IMR-90 (cell line): ENCODE data around the gene EIF5A2. TPM values are rescaled to one million over a fixed set of nuclear protein-coding genes. Genes with fewer than 3 reads are reported as not detected.

Experiments used
- ATAC-seq: fragments of 200-7000 bp; cut with Tn5 transposase; 2 replicates; pipeline ENCODE4 v1.9.1; 2020; ENCODE audit warnings: low read depth, mild to moderate bottlenecking, moderate library complexity
- BruUV-seq: library from RNA; stranded (reverse); fragments of 400-500 nt; replicated peaks from 2 replicates; lab custom pipeline; 2021; lab: Mats Ljungman, UMichigan
- CTCF ChIA-PET: fragments of 300-600 bp; formaldehyde crosslinking; extraction: SDS; loops from one replicate; lab custom pipeline; 2021; ENCODE audit warnings: antibody characterized with exemption; lab: Yijun Ruan, JAX
- POLR2A ChIA-PET: fragments of 300-600 bp; sonication (Branson Sonifier 250); formaldehyde crosslinking; loops from one replicate; lab custom pipeline; 2022; ENCODE audit warnings: antibody characterized with exemption; ENCODE audit not compliant: unreplicated experiment; lab: Charles Lee
- DNase-seq: peaks from one replicate; pipeline ENCODE4 v3.0.0; 2013
- H2AFZ ChIP-seq: replicated peaks from 2 replicates; pipeline ENCODE3; 2013; ENCODE audit warnings: low read length, mild to moderate bottlenecking; ENCODE audit not compliant: poor library complexity
- H2AK5ac ChIP-seq: 2 replicates; pipeline ENCODE4 v1.6.1; 2013; ENCODE audit warnings: low read depth, low read length, inconsistent platforms
- H2AK9ac ChIP-seq: replicated peaks from 2 replicates; pipeline ENCODE3; 2013; ENCODE audit warnings: mild to moderate bottlenecking, low read depth, low read length, moderate library complexity; ENCODE audit not compliant: poor library complexity
- H2BK120ac ChIP-seq: 2 replicates; pipeline ENCODE4 v1.6.1; 2013; ENCODE audit warnings: low read depth, low read length, inconsistent platforms
- H2BK15ac ChIP-seq: 3 replicates; pipeline ENCODE4 v1.6.1; 2013; ENCODE audit warnings: low read depth, low read length, inconsistent platforms
- H2BK20ac ChIP-seq: 2 replicates; pipeline ENCODE4 v1.6.1; 2013; ENCODE audit warnings: low read depth, mild to moderate bottlenecking, inconsistent platforms, low read length, moderate library complexity
- H2BK5ac ChIP-seq: 2 replicates; pipeline ENCODE4 v1.6.1; 2013; ENCODE audit warnings: mild to moderate bottlenecking, low read depth, low read length, inconsistent platforms; ENCODE audit not compliant: poor library complexity, severe bottlenecking
- H3K14ac ChIP-seq: replicated peaks from 2 replicates; pipeline ENCODE4 v1.6.1; 2013; ENCODE audit warnings: low read depth, low read length, inconsistent platforms
- H3K18ac ChIP-seq: 2 replicates; pipeline ENCODE4 v1.6.1; 2013; ENCODE audit warnings: low read depth, low read length, control low read depth
- H3K23ac ChIP-seq: 2 replicates; pipeline ENCODE4 v1.6.1; 2013; ENCODE audit warnings: low read depth, low read length, inconsistent platforms
- H3K27ac ChIP-seq: 2 replicates; pipeline ENCODE4 v1.5.1; 2013; ENCODE audit warnings: mild to moderate bottlenecking, control low read depth, low read length; ENCODE audit not compliant: insufficient read depth
- H3K27me3 ChIP-seq: 2 replicates; pipeline ENCODE4 v1.6.1; 2013; ENCODE audit warnings: low read length; ENCODE audit not compliant: control insufficient read depth, insufficient read depth
- H3K36me3 ChIP-seq: 2 replicates; pipeline ENCODE4 v1.6.1; 2013; ENCODE audit warnings: low read length, mixed read lengths; ENCODE audit not compliant: control insufficient read depth, insufficient read depth
- H3K4ac ChIP-seq: 2 replicates; pipeline ENCODE4 v1.6.1; 2013; ENCODE audit warnings: low read depth, low read length, inconsistent platforms
- H3K4me1 ChIP-seq: 2 replicates; pipeline ENCODE4 v1.6.1; 2013; ENCODE audit warnings: low read length, mixed read lengths; ENCODE audit not compliant: control insufficient read depth, insufficient read depth
- H3K4me2 ChIP-seq: 2 replicates; pipeline ENCODE4 v1.6.1; 2013; ENCODE audit warnings: low read depth, mild to moderate bottlenecking, control low read depth, low read length, moderate library complexity
- H3K4me3 ChIP-seq: 2 replicates; pipeline ENCODE4 v1.5.1; 2013; ENCODE audit warnings: low read depth, mild to moderate bottlenecking, control low read depth, low read length, moderate library complexity; ENCODE audit not compliant: insufficient read depth
- H3K56ac ChIP-seq: 2 replicates; pipeline ENCODE4 v1.6.1; 2013; ENCODE audit warnings: low read length, inconsistent platforms; ENCODE audit not compliant: insufficient read depth; ENCODE audit errors: extremely low read depth
- H3K79me1 ChIP-seq, 2 experiments: 2 replicates each; pipeline ENCODE4 v1.6.1; 2013; ENCODE audit warnings: low read length in 2 of 2, inconsistent platforms in 1 of 2, low read depth in 1 of 2
- H3K9ac ChIP-seq: 2 replicates; pipeline ENCODE4 v1.6.1; 2013; ENCODE audit warnings: low read depth, low read length, control low read depth
- H3K9me1 ChIP-seq: 2 replicates; pipeline ENCODE4 v1.6.1; 2013; ENCODE audit warnings: low read length, inconsistent platforms; ENCODE audit not compliant: insufficient read depth
- H3K9me3 ChIP-seq: 2 replicates; pipeline ENCODE4 v1.6.1; 2013; ENCODE audit warnings: low read length; ENCODE audit not compliant: control insufficient read depth, insufficient read depth
- H4K20me1 ChIP-seq: 2 replicates; pipeline ENCODE4 v1.6.1; 2013; ENCODE audit warnings: low read length, inconsistent platforms; ENCODE audit not compliant: insufficient read depth
- H4K5ac ChIP-seq: 2 replicates; pipeline ENCODE4 v1.6.1; 2013; ENCODE audit warnings: mild to moderate bottlenecking, low read depth, low read length, control low read depth
- H4K8ac ChIP-seq, 2 experiments: 2 replicates each; pipeline ENCODE4 v1.6.1; 2013; ENCODE audit warnings: low read depth in 2 of 2, low read length in 2 of 2, control low read depth in 1 of 2, inconsistent platforms in 1 of 2
- H4K91ac ChIP-seq: 2 replicates; pipeline ENCODE4 v1.6.1; 2013; ENCODE audit warnings: low read depth, low read length, inconsistent platforms; ENCODE audit not compliant: insufficient read depth
- BHLHE40 ChIP-seq: fragments of 150-350 bp; IDR thresholded peaks from 2 replicates; pipeline ENCODE4 v1.6.1; 2016; ENCODE audit warnings: mild to moderate bottlenecking, low read depth, low read length
- CEBPB ChIP-seq: IDR thresholded peaks from 2 replicates; pipeline ENCODE4 v1.6.1; 2012; ENCODE audit warnings: low read depth, low read length, improper control_type of control experiment
- CHD1 ChIP-seq: IDR thresholded peaks from 2 replicates; pipeline ENCODE4 v1.6.1; 2012; ENCODE audit warnings: low read depth, low read length, improper control_type of control experiment
- ELK1 ChIP-seq: fragments of 150-350 bp; IDR thresholded peaks from 2 replicates; pipeline ENCODE4 v1.6.1; 2016; ENCODE audit warnings: low read depth, mild to moderate bottlenecking, low read length, moderate library complexity, borderline replicate concordance
- FOS ChIP-seq: fragments of 150-350 bp; IDR thresholded peaks from 2 replicates; pipeline ENCODE4 v1.6.1; 2016; ENCODE audit warnings: low read depth, low read length
- MAFK ChIP-seq: IDR thresholded peaks from 2 replicates; pipeline ENCODE4 v1.6.1; 2012; ENCODE audit warnings: low read depth, low read length, improper control_type of control experiment
- MAZ ChIP-seq: IDR thresholded peaks from 2 replicates; pipeline ENCODE4 v1.6.1; 2012; ENCODE audit warnings: low read depth, mild to moderate bottlenecking, low read length, improper control_type of control experiment, moderate library complexity, borderline replicate concordance
- MXI1 ChIP-seq: IDR thresholded peaks from 2 replicates; pipeline ENCODE4 v1.6.1; 2012; ENCODE audit warnings: low read depth, mild to moderate bottlenecking, low read length, moderate library complexity, borderline replicate concordance
- RCOR1 ChIP-seq: IDR thresholded peaks from 2 replicates; pipeline ENCODE4 v1.6.1; 2012; ENCODE audit warnings: mild to moderate bottlenecking, low read length, improper control_type of control experiment; ENCODE audit not compliant: insufficient replicate concordance
- SMC3 ChIP-seq: fragments of 150-350 bp; IDR thresholded peaks from 2 replicates; pipeline ENCODE4 v1.6.1; 2016; ENCODE audit warnings: low read depth, mild to moderate bottlenecking, antibody characterized with exemption, low read length, moderate library complexity
- USF2 ChIP-seq: fragments of 150-350 bp; IDR thresholded peaks from 2 replicates; pipeline ENCODE4 v1.6.1; 2017; ENCODE audit warnings: mild to moderate bottlenecking, antibody characterized with exemption, low read length, low read depth
- WGBS, 2 experiments: methylation state at CpG; one replicate each; pipeline versions ENCODE4 v1.1.5 to v1.1.7; 2013; ENCODE audit warnings: missing lambda C conversion rate in 2 of 2; ENCODE audit not compliant: insufficient read length in 1 of 2; ENCODE audit errors: extremely low coverage in 2 of 2; 5-methylcytosine and 5-hydroxymethylcytosine counted together
- dilution Hi-C: fragments of 300-500 bp; cut with HindIII; formaldehyde crosslinking; loops from one replicate; pipeline ENCODE4 v1.14.3; 2018; ENCODE audit warnings: low sequenced_read_pairs; ENCODE audit not compliant: unreplicated experiment
- in situ Hi-C: fragments of 300-500 bp; cut with MboI; formaldehyde crosslinking; loops from 3 replicates; pipeline ENCODE4 v1.14.3; 2019; ENCODE audit warnings: low sequenced_read_pairs, inconsistent platforms, mixed read lengths
- intact Hi-C: fragments of 100-400 bp; cut with micrococcal nuclease; formaldehyde crosslinking; loops from 2 replicates; pipeline ENCODE4 v1.10.0; 2022
- polyA plus RNA-seq, 3 experiments: library from polyadenylated mRNA; depleted of rRNA; stranded (reverse); fragments of >200 nt; gene quantifications; 2 replicates each; pipeline ENCODE4 v1.2.3, GENCODE V29; 2012; ENCODE audit warnings: low replicate concordance in 1 of 3
- total RNA-seq: library from RNA; depleted of rRNA; stranded (reverse); fragments of >200 nt; gene quantifications from 2 replicates; pipeline ENCODE4 v1.2.3, GENCODE V29; 2012

The EIF5A2 gene
- total and polyA plus RNA-seq, 2 of the 4 experiments (the other 2 are of a cell fraction), result 7.7 to 7.8 TPM

- no TSS peak for BruUV-seq
- H3K9me1 ChIP-seq, result 0 out of 2 replicates have a peak, but pooled peaks cover 2% of the 10 kb centered on the region
Measured at GRCh38 chr3:170896781-170897180, 11.7 kb downstream of the EIF5A2 start.

More at GRCh38 chr3:170896781-170897180, 11.7 kb downstream of the EIF5A2 start:
- Histone ChIP-seq H3K36me3 (peaks cover 2% of the 10 kb centered on the region; the same call in 1 of the 2 replicates), H3K4ac (no peak overlapping the region), H3K9me3 (no peaks in the 10 kb centered on the region), H2AFZ (no peak overlapping the region), H3K4me2 (no peak overlapping the region), H2BK120ac (no peak overlapping the region), H4K91ac (no peak overlapping the region), H4K8ac (no peak overlapping the region), H2BK5ac (no peak overlapping the region), H3K56ac (no peak overlapping the region), H3K27ac (no peak overlapping the region), H3K4me3 (no peak overlapping the region), H2AK5ac (no peak overlapping the region), H3K23ac (no peak overlapping the region), H4K20me1 (no peaks in the 10 kb centered on the region), H4K5ac (no peak overlapping the region), H2BK15ac (no peak overlapping the region), H3K9ac (no peak overlapping the region), H2AK9ac (no peak overlapping the region), H3K79me1 (peaks cover 2 to 4% of the 10 kb centered on the region in 2 experiments; a peak in 3 of 4 replicates), H2BK20ac (no peak overlapping the region), H3K18ac (no peak overlapping the region), H3K4me1 (no peaks in the 10 kb centered on the region), H3K14ac (no peak overlapping the region), H3K27me3 (no peaks in the 10 kb centered on the region)
- no CpG with 5 or more reads among the region's 1 CpG for WGBS, 2 experiments
- dilution Hi-C loops (no loop called here), in situ Hi-C loops (no loop called here), intact Hi-C loops (no loop called here)
- POLR2A ChIA-PET, result no interaction called here
- CTCF ChIA-PET, result no interaction called here
- TF ChIP-seq FOS (no peak), RCOR1 (no peak), BHLHE40 (no peak), MAZ (no peak), CHD1 (no peak), ELK1 (no peak), CEBPB (no peak), MXI1 (no peak), MAFK (no peak), SMC3 (no peak), USF2 (no peak)
- ATAC-seq (no peak), DNase-seq (no peak)
